ENCODE results near the gene IFNLR1. TPM values are rescaled to one million over a fixed set of nuclear protein-coding genes. Genes with fewer than 3 reads are reported as not detected.

IFNLR1 gene
- total RNA-seq, 2 experiments from 2014 or later: 29.4 to 30.5 TPM

GRCh38 chr1:24164004-24164403 lies 23.1 kb downstream of the IFNLR1 start:
- no peaks in the 10 kb centered on the region for H3K79me2 ChIP-seq (ENCODE audit: insufficient read depth, low read depth, low read length)
- H4K20me1 ChIP-seq (ENCODE audit: insufficient read depth, low read length): no peaks in the 10 kb centered on the region
- CTCF ChIA-PET (ENCODE audit: unreplicated experiment): no interaction called here
- no peak overlapping the region for H3K4me2 ChIP-seq (ENCODE audit: low read length)
- H3K9me3 ChIP-seq (ENCODE audit: low read length): no peaks in the 10 kb centered on the region
- H3K4me3 ChIP-seq (ENCODE audit: low read depth, low read length, poor library complexity, severe bottlenecking): no peak overlapping the region
- no TSS peak for BruUV-seq (replicated peaks)
- TF ChIP-seq EZH2phosphoT487 (IDR thresholded peaks at IDR 0.05; ENCODE audit: borderline replicate concordance, low read depth, low read length) (no peak), CTCF (conservative IDR thresholded peaks at IDR 0.05; ENCODE audit: low read length) (no peak)
- intact Hi-C loops (cut with micrococcal nuclease; ENCODE audit: unreplicated experiment): no loop called here
- H3K4me1 ChIP-seq (ENCODE audit: insufficient read depth, low read length, poor library complexity, severe bottlenecking): no peaks in the 10 kb centered on the region
- H2AFZ ChIP-seq (ENCODE audit: low read length): no peak overlapping the region
- DNase-seq (ENCODE audit: low spot score): no peak
- H3K36me3 ChIP-seq (ENCODE audit: insufficient read depth, low read length): peaks cover 93% of the 10 kb centered on the region
- H3K9me2 ChIP-seq (ENCODE audit: insufficient read depth, low read length): no peaks in the 10 kb centered on the region
- POLR2A ChIA-PET: interaction anchor here (0.7 kb wide), 2 partner anchors 91 to 279 kb away, joined by 3 to 4 read pairs; no protein-coding TSS in a partner anchor
- no peak overlapping the region for H3K27ac ChIP-seq (ENCODE audit: low read depth, low read length, poor library complexity, severe bottlenecking)

- Histone ChIP-seq H3K4me2 (ENCODE audit: low read length) (no peak overlapping the region), H3K4me1 (ENCODE audit: insufficient read depth, low read length, poor library complexity, severe bottlenecking) (no peaks in the 10 kb centered on the region), H3K27ac (ENCODE audit: low read depth, low read length, poor library complexity, severe bottlenecking) (no peak overlapping the region), H3K79me2 (ENCODE audit: insufficient read depth, low read depth, low read length) (no peaks in the 10 kb centered on the region), H4K20me1 (ENCODE audit: insufficient read depth, low read length) (no peaks in the 10 kb centered on the region), H3K9me2 (ENCODE audit: insufficient read depth, low read length) (no peaks in the 10 kb centered on the region), H3K4me3 (ENCODE audit: low read depth, low read length, poor library complexity, severe bottlenecking) (no peak overlapping the region), H3K36me3 (ENCODE audit: insufficient read depth, low read length) (peaks cover 96% of the 10 kb centered on the region), H3K9me3 (ENCODE audit: low read length) (no peaks in the 10 kb centered on the region), H2AFZ (ENCODE audit: low read length) (no peak overlapping the region)
- ChIA-PET CTCF (ENCODE audit: unreplicated experiment) (no interaction called here), POLR2A (interaction anchor here (1.1 kb wide), 1 partner anchor 10 kb away, joined by 5 read pairs; no protein-coding TSS in a partner anchor)
- no TSS peak for BruUV-seq (replicated peaks)
- intact Hi-C loops (cut with micrococcal nuclease; ENCODE audit: unreplicated experiment): no loop called here
- no peak for TF ChIP-seq EZH2phosphoT487 (IDR thresholded peaks at IDR 0.05; ENCODE audit: borderline replicate concordance, low read depth, low read length)
- no peak for DNase-seq (ENCODE audit: low spot score)
These were observed 24.9 kb downstream of the IFNLR1 start for GRCh38 chr1:24162201-24162600.

- TF ChIP-seq EZH2phosphoT487 (IDR thresholded peaks at IDR 0.05; ENCODE audit: borderline replicate concordance, low read depth, low read length) (no peak), CTCF (conservative IDR thresholded peaks at IDR 0.05; ENCODE audit: low read length) (no peak)
- intact Hi-C loops (cut with micrococcal nuclease; ENCODE audit: unreplicated experiment): no loop called here
- H3K36me3 ChIP-seq (ENCODE audit: insufficient read depth, low read length): peaks cover 96% of the 10 kb centered on the region
These were observed 25.8 kb downstream of the IFNLR1 start for GRCh38 chr1:24161270-24161669.

More at GRCh38 chr1:24161270-24161669, 25.8 kb downstream of the IFNLR1 start:
- no peak overlapping the region for H3K27ac ChIP-seq (ENCODE audit: low read depth, low read length, poor library complexity, severe bottlenecking)
- DNase-seq (ENCODE audit: low spot score): no peak
- no peak overlapping the region for H2AFZ ChIP-seq (ENCODE audit: low read length)
- ChIA-PET POLR2A (interaction anchor here (1.1 kb wide), 1 partner anchor 9 kb away, joined by 5 read pairs; no protein-coding TSS in a partner anchor), CTCF (ENCODE audit: unreplicated experiment) (interaction anchor here (0.6 kb wide), 1 partner anchor 8 kb away, joined by 3 read pairs; no protein-coding TSS in a partner anchor)
- H3K4me1 ChIP-seq (ENCODE audit: insufficient read depth, low read length, poor library complexity, severe bottlenecking): no peaks in the 10 kb centered on the region
- no peak overlapping the region for H3K4me2 ChIP-seq (ENCODE audit: low read length)
- H3K9me2 ChIP-seq (ENCODE audit: insufficient read depth, low read length): no peaks in the 10 kb centered on the region
- no peaks in the 10 kb centered on the region for H4K20me1 ChIP-seq (ENCODE audit: insufficient read depth, low read length)
- no peaks in the 10 kb centered on the region for H3K79me2 ChIP-seq (ENCODE audit: insufficient read depth, low read depth, low read length)
- no peaks in the 10 kb centered on the region for H3K9me3 ChIP-seq (ENCODE audit: low read length)
- BruUV-seq (replicated peaks): no TSS peak
- H3K4me3 ChIP-seq (ENCODE audit: low read depth, low read length, poor library complexity, severe bottlenecking): no peak overlapping the region

All from OCI-LY7 (cell line).